Endothelial cell of umbilical vein (primary cell): Measurements from ENCODE around the gene FAM83D. TPM values are rescaled to one million over a fixed set of nuclear protein-coding genes. Genes with fewer than 3 reads are reported as not detected.

ENCODE experiments used
- BruUV-seq: library from RNA; stranded (reverse); fragments of 400-500 nt; replicated peaks from 2 replicates; lab custom pipeline; 2021; lab: Mats Ljungman, UMichigan
- CTCF ChIA-PET: fragments of 300-600, 350-600 bp; sonication (Branson Sonifier 250); formaldehyde crosslinking; loops from one replicate; lab custom pipeline; 2021; ENCODE audit warnings: antibody characterized with exemption, inconsistent platforms; lab: Charles Lee
- POLR2A ChIA-PET: fragments of 300-600, 350-600 bp; sonication (Branson Sonifier 250); formaldehyde crosslinking; loops from one replicate; lab custom pipeline; 2021; ENCODE audit warnings: antibody characterized with exemption, inconsistent platforms; lab: Charles Lee
- DNase-seq: peaks from one replicate; pipeline ENCODE4 v3.0.0-alpha.2; 2011; ENCODE audit warnings: low read depth, low spot score
- FAIRE-seq: peaks from 2 replicates; lab custom pipeline; 2011; peaks lifted over from hg19 to GRCh38; lab: Jason Lieb, UNC
- H2AFZ ChIP-seq: 2 replicates; pipeline ENCODE4 v1.6.0; 2012; ENCODE audit warnings: low read depth, low read length, control low read depth, inconsistent platforms
- H3K27ac ChIP-seq: 2 replicates; pipeline ENCODE4 v1.5.1; 2011; ENCODE audit warnings: low read depth, mild to moderate bottlenecking, control low read depth, low read length, moderate library complexity; ENCODE audit not compliant: insufficient read depth
- H3K27me3 ChIP-seq, 2 experiments: 2 replicates each; pipeline versions ENCODE4 v1.6.0 to v1.6.1; 2011; ENCODE audit warnings: low read length in 2 of 2, mixed read lengths in 1 of 2; ENCODE audit not compliant: control insufficient read depth in 2 of 2, insufficient read depth in 2 of 2
- H3K36me3 ChIP-seq, 2 experiments: 2 replicates in 1 of 2; 3 replicates in 1 of 2; pipeline ENCODE4 v1.5.1; 2011; ENCODE audit warnings: low read length in 2 of 2, mild to moderate bottlenecking in 1 of 2, moderate library complexity in 1 of 2; ENCODE audit not compliant: control insufficient read depth in 2 of 2, insufficient read depth in 2 of 2; ENCODE audit errors: extremely low read depth in 1 of 2
- H3K4me1 ChIP-seq: 3 replicates; pipeline ENCODE4 v1.5.1; 2011; ENCODE audit warnings: mild to moderate bottlenecking, low read length; ENCODE audit not compliant: control insufficient read depth, insufficient read depth; ENCODE audit errors: extremely low read depth
- H3K4me2 ChIP-seq: 2 replicates; pipeline ENCODE4 v1.6.1; 2011; ENCODE audit warnings: low read length, control low read depth, mixed read lengths; ENCODE audit not compliant: insufficient read depth
- H3K4me3 ChIP-seq, 3 experiments: fragments of 200-600 bp in 1 of 3; sonication (generic), shearing (Covaris generic) in 1 of 3; replicated peaks in 1 of 3; 2 replicates each; pipeline ENCODE4 v1.5.1; 2011 to 2016; ENCODE audit warnings: control low read depth in 3 of 3, low read length in 3 of 3, mild to moderate bottlenecking in 2 of 3, inconsistent platforms in 1 of 3, low read depth in 1 of 3, moderate library complexity in 1 of 3; ENCODE audit not compliant: insufficient read depth in 1 of 3
- H3K79me2 ChIP-seq: 2 replicates; pipeline ENCODE4 v1.6.0; 2012; ENCODE audit warnings: low read length, inconsistent platforms; ENCODE audit not compliant: control insufficient read depth, insufficient read depth
- H3K9ac ChIP-seq: replicated peaks from 2 replicates; pipeline ENCODE3; 2011; ENCODE audit warnings: low read length, control low read depth; ENCODE audit not compliant: insufficient read depth; ENCODE audit errors: extremely low read depth
- H3K9me1 ChIP-seq: replicated peaks from 3 replicates; pipeline ENCODE4 v1.6.0; 2011; ENCODE audit warnings: mild to moderate bottlenecking, low read length; ENCODE audit not compliant: control insufficient read depth, insufficient read depth; ENCODE audit errors: extremely low read depth
- H3K9me3 ChIP-seq: replicated peaks from 2 replicates; pipeline ENCODE4 v1.5.1; 2012; ENCODE audit warnings: low read length, inconsistent platforms; ENCODE audit not compliant: control insufficient read depth, insufficient read depth
- H4K20me1 ChIP-seq: replicated peaks from 2 replicates; pipeline ENCODE3; 2011; ENCODE audit warnings: mild to moderate bottlenecking, low read length; ENCODE audit not compliant: control insufficient read depth, insufficient read depth; ENCODE audit errors: extremely low read depth
- CTCF ChIP-seq, 2 donors: IDR thresholded peaks; 1 replicate in 1 of 2; 2 replicates in 1 of 2; pipeline ENCODE4 v1.5.1; 2011; ENCODE audit warnings: low read length in 2 of 2, mild to moderate bottlenecking in 2 of 2, moderate library complexity in 2 of 2, control low read depth in 1 of 2, inconsistent platforms in 1 of 2, low read depth in 1 of 2; ENCODE audit not compliant: insufficient read depth in 1 of 2; ENCODE audit errors: extremely low read depth in 1 of 2
- EZH2 ChIP-seq: IDR thresholded peaks from 2 replicates; pipeline ENCODE4 v1.6.1; 2012; ENCODE audit warnings: borderline replicate concordance, low read depth, mild to moderate bottlenecking, moderate library complexity, low read length, inconsistent platforms; ENCODE audit not compliant: severe bottlenecking
- FOS ChIP-seq: IDR thresholded peaks from 2 replicates; pipeline ENCODE4 v1.6.1; 2011; ENCODE audit warnings: mild to moderate bottlenecking, low read length, moderate library complexity, borderline replicate concordance; ENCODE audit not compliant: insufficient read depth
- GATA2 ChIP-seq: IDR thresholded peaks from 2 replicates; pipeline ENCODE4 v1.7.0; 2011; ENCODE audit warnings: low read depth, mild to moderate bottlenecking, moderate library complexity, mixed read lengths, low read length; ENCODE audit not compliant: insufficient read length, insufficient read depth
- JUN ChIP-seq: IDR thresholded peaks from 2 replicates; pipeline ENCODE4 v1.6.1; 2011; ENCODE audit warnings: borderline replicate concordance, low read depth; ENCODE audit not compliant: insufficient read length, insufficient read depth
- MYC ChIP-seq: IDR thresholded peaks from one replicate; pipeline ENCODE4 v1.6.1; 2011; ENCODE audit warnings: mild to moderate bottlenecking, low read depth, low read length
- POLR2A ChIP-seq: IDR thresholded peaks from 2 replicates; pipeline ENCODE4 v1.6.1; 2012; ENCODE audit warnings: low read depth, mild to moderate bottlenecking, control low read depth, low read length
- POLR2AphosphoS5 ChIP-seq: IDR thresholded peaks from 2 replicates; pipeline ENCODE4 v1.6.1; 2012; ENCODE audit warnings: low read depth, mild to moderate bottlenecking, control low read depth, low read length, moderate library complexity; ENCODE audit not compliant: insufficient read depth
- dilution Hi-C: fragments of 300-500 bp; cut with MboI; formaldehyde crosslinking; loops from one replicate; pipeline ENCODE4 v1.15.0; 2019; ENCODE audit warnings: low sequenced_read_pairs; ENCODE audit not compliant: extremely low pct_ligation_motif_present
- intact Hi-C: fragments of 100-400 bp; cut with micrococcal nuclease; formaldehyde crosslinking; loops from one replicate; pipeline ENCODE4 v1.10.0; 2022
- polyA plus RNA-seq, 4 experiments: library from polyadenylated mRNA; depleted of rRNA in 3 of 4; stranded (reverse) in 3 of 4; unstranded in 1 of 4; fragments of >200 nt; gene quantifications; 2 replicates each; pipeline versions ENCODE4 v1.2.1 to v1.2.3, GENCODE V29; 2011 to 2012; ENCODE audit warnings: missing spikeins in 1 of 4
- total RNA-seq: library from RNA; stranded (reverse); gene quantifications from 2 replicates; pipeline ENCODE4 v1.2.3, GENCODE V29; 2021
- TF ChIP-seq, protein P1 (sequence below): IDR thresholded peaks from 2 replicates; pipeline ENCODE4 v1.6.1; 2011; ENCODE audit not compliant: insufficient read depth, insufficient read length

The FAM83D gene
- total and polyA plus RNA-seq, 2 donors (not counting 3 experiments of a cell fraction or from before 2014, with no cell fraction given), result 41.0 to 46.0 TPM

- intact Hi-C loops (no loop called here), dilution Hi-C loops (no loop called here)
- Histone ChIP-seq H3K9ac (no peak overlapping the region), H3K27me3 (no peaks in the 10 kb centered on the region), H3K36me3 (no peaks in the 10 kb centered on the region), H2AFZ (no peak overlapping the region), H4K20me1 (no peaks in the 10 kb centered on the region), H3K4me1 (no peaks in the 10 kb centered on the region), H3K4me3 (no peak overlapping the region), H3K79me2 (peaks cover 13% of the 10 kb centered on the region), H3K9me1 (no peaks in the 10 kb centered on the region), H3K27ac (no peak overlapping the region), H3K9me3 (no peaks in the 10 kb centered on the region), H3K4me2 (no peak overlapping the region)
- FAIRE-seq, result no peak
- POLR2A ChIA-PET, result no interaction called here
- no peak for TF ChIP-seq EZH2
- TF ChIP-seq, protein P1, sequence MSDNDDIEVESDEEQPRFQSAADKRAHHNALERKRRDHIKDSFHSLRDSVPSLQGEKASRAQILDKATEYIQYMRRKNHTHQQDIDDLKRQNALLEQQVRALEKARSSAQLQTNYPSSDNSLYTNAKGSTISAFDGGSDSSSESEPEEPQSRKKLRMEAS, result no peak
- TF ChIP-seq POLR2AphosphoS5, result no peak
- TF ChIP-seq POLR2A, result no peak
- no peak for TF ChIP-seq GATA2
- no peak for TF ChIP-seq CTCF (IDR thresholded peaks at IDR 0.05; ENCODE audit: extremely low read depth in 1 of 2, insufficient read depth in 1 of 2, low read depth in 1 of 2, low read length in 2 of 2)
- no peak for TF ChIP-seq FOS
- TF ChIP-seq MYC, result no peak
- no peak for TF ChIP-seq JUN
- DNase-seq, result no peak
- CTCF ChIA-PET, result interaction anchor here (1.0 to 1.6 kb wide), 4 partner anchors 17 to 71 kb away, joined by 3 to 7 read pairs (median 4); partner anchors contain the start of genes DHX35 and FAM83D
- no TSS peak for BruUV-seq
These were observed 53.2 kb downstream of the FAM83D start for GRCh38 chr20:38979434-38979833.
